NCI-H146 treated with DMSO at 0.1 percent for 48 hours (cell line): ENCODE data around the gene NOCT.
"Not testable (repeated sequence)": the region's sequence is repeated elsewhere in the genome, so short reads cannot be mapped to it uniquely, and the experiment has no call there.

Experiments used
- DNase-seq: peaks from one replicate; lab custom pipeline; 2025; ENCODE audit not compliant: unreplicated experiment; lab: John Stamatoyannopoulos, UW

Gene NOCT

GRCh38 chr4:139008278-139008677 lies 7.3 kb upstream of the NOCT start:
- not testable (repeated sequence) for DNase-seq

- DNase-seq = no peak
Observed at GRCh38 chr4:139009702-139010101, 5.9 kb upstream of the NOCT start.

- no peak for DNase-seq
Observed at GRCh38 chr4:139011225-139011950, 4.2 kb upstream of the NOCT start.

- peak; percentile 35 for DNase-seq
Observed at GRCh38 chr4:139014371-139015268, 961 bp upstream of the NOCT start.

GRCh38 chr4:139015948-139016471 lies 429 bp downstream of the NOCT start:
- no peak for DNase-seq

GRCh38 chr4:139017861-139018260 lies 2.3 kb downstream of the NOCT start:
- no peak for DNase-seq

GRCh38 chr4:139018501-139018900 lies 2.9 kb downstream of the NOCT start:
- DNase-seq = no peak

GRCh38 chr4:139018971-139019758 lies 3.6 kb downstream of the NOCT start:
- DNase-seq = no peak

- no peak for DNase-seq
Observed at GRCh38 chr4:139020384-139020783, 4.8 kb downstream of the NOCT start.

GRCh38 chr4:139021071-139021470 lies 5.5 kb downstream of the NOCT start:
- DNase-seq = not testable (repeated sequence)

- DNase-seq = no peak
Observed at GRCh38 chr4:139022835-139023234, 7.3 kb downstream of the NOCT start.

- no peak for DNase-seq
Observed at GRCh38 chr4:139024686-139025085, 9.1 kb downstream of the NOCT start.

GRCh38 chr4:139025841-139026240 lies 10.3 kb downstream of the NOCT start:
- DNase-seq = no peak

- no peak for DNase-seq
Observed at GRCh38 chr4:139027776-139028175, 12.2 kb downstream of the NOCT start.

GRCh38 chr4:139028191-139028661 lies 12.6 kb downstream of the NOCT start:
- DNase-seq = peak; percentile 45

GRCh38 chr4:139029866-139030363 lies 14.3 kb downstream of the NOCT start:
- DNase-seq = not testable (repeated sequence)

- peak; percentile 12 for DNase-seq
Observed at GRCh38 chr4:139030614-139031235, 15.1 kb downstream of the NOCT start.

GRCh38 chr4:139035650-139036049 lies 20.1 kb downstream of the NOCT start:
- DNase-seq = no peak

- DNase-seq = no peak
Observed at GRCh38 chr4:139036885-139037284, 21.3 kb downstream of the NOCT start.

GRCh38 chr4:139038874-139039443 lies 23.4 kb downstream of the NOCT start:
- no peak for DNase-seq
